Stomach (tissue), 9 donors: ENCODE measurements around the gene ABLIM3. TPM values are rescaled to one million over a fixed set of nuclear protein-coding genes. Genes with fewer than 3 reads are reported as not detected.

Source experiments
- DNase-seq, 2 donors: peaks; one replicate each; pipeline versions ENCODE4 v3.0.0 to v3.0.0-alpha.2; 2013 to 2019
- H3K27ac ChIP-seq, 5 donors: fragments of 200-600 bp in 4 of 5; sonication (generic) in 4 of 5; one replicate each; pipeline ENCODE4 v1.5.1; 2013 to 2019; ENCODE audit warnings: mild to moderate bottlenecking in 1 of 5, moderate library complexity in 1 of 5
- H3K27me3 ChIP-seq, 3 donors: fragments of 200-600 bp; sonication (generic); one replicate each; pipeline ENCODE4 v1.5.1; 2017 to 2019; ENCODE audit warnings: mixed run types in 1 of 3
- H3K36me3 ChIP-seq, 4 donors: fragments of 200-600 bp; sonication (generic); 1 replicate in 3 of 4; 2 replicates in 1 of 4; pipeline ENCODE4 v1.5.1; 2016 to 2019
- H3K4me1 ChIP-seq, 4 donors: fragments of 200-600 bp; sonication (generic); one replicate each; pipeline ENCODE4 v1.5.1; 2016 to 2019
- H3K4me3 ChIP-seq, 4 donors: fragments of 200-600 bp; sonication (generic) in 3 of 4; one replicate each; pipeline ENCODE4 v1.5.1; 2016 to 2019; ENCODE audit warnings: mild to moderate bottlenecking in 1 of 4
- H3K9me3 ChIP-seq, 4 donors: fragments of 200-600 bp; sonication (generic); one replicate each; pipeline ENCODE4 v1.5.1; 2016 to 2019
- EP300 ChIP-seq: sonication (generic); formaldehyde crosslinking; IDR thresholded peaks from one replicate; pipeline ENCODE4 v1.6.1; 2017; ENCODE audit warnings: antibody characterized with exemption
- POLR2A ChIP-seq, 4 donors: fragments of 450-650 bp; IDR thresholded peaks; one replicate each; pipeline ENCODE4 v1.6.1; 2016; ENCODE audit warnings: antibody characterized with exemption in 4 of 4, control low read depth in 2 of 4, mild to moderate bottlenecking in 1 of 4, moderate library complexity in 1 of 4
- POLR2AphosphoS5 ChIP-seq, 3 donors: sonication (generic); formaldehyde crosslinking; IDR thresholded peaks; one replicate each; pipeline ENCODE4 v1.6.1; 2016; ENCODE audit warnings: antibody characterized with exemption in 3 of 3
- WGBS, 5 donors: extraction: QIAGEN DNeasy Blood & Tissue Kit in 3 of 5; methylation state at CpG; one replicate each; pipeline versions ENCODE4 v1.1.5 to v1.1.7; 2013 to 2018; 5-methylcytosine and 5-hydroxymethylcytosine counted together
- intact Hi-C: fragments of 100-400 bp; cut with DNase I; formaldehyde crosslinking; loops from one replicate; pipeline ENCODE4 v1.15.1; 2023; ENCODE audit warnings: low total_unique reads
- polyA plus RNA-seq, 3 donors: library from polyadenylated mRNA; stranded (reverse); fragments of 200-250 nt; gene quantifications; one replicate each; pipeline ENCODE4 v1.2.3, GENCODE V29; 2013
- total RNA-seq, 5 donors: library from RNA; depleted of rRNA; stranded (reverse); fragments of >200 nt; gene quantifications; one replicate each; pipeline versions ENCODE4 v1.1.0 to v1.2.3, GENCODE V29; 2014 to 2016
- TF ChIP-seq, protein P1 (sequence below), 7 experiments: fragments of 450-650 bp in 4 of 7; fragments of 200-600 bp in 3 of 7; sonication (generic) in 3 of 7; IDR thresholded peaks; one replicate each; pipeline ENCODE4 v1.5.1; 2016 to 2019; ENCODE audit warnings: antibody characterized with exemption in 7 of 7, control low read depth in 2 of 7, mild to moderate bottlenecking in 1 of 7
- donor health status: healthy with polysubstance abuse.
- donor health status: Bipolar disorder and iron deficiency.
- donor health status: healthy.

ABLIM3 gene
- total and polyA plus RNA-seq, 8 donors, result 4.6 to 21.4 (median 10.3) TPM

DNA sequence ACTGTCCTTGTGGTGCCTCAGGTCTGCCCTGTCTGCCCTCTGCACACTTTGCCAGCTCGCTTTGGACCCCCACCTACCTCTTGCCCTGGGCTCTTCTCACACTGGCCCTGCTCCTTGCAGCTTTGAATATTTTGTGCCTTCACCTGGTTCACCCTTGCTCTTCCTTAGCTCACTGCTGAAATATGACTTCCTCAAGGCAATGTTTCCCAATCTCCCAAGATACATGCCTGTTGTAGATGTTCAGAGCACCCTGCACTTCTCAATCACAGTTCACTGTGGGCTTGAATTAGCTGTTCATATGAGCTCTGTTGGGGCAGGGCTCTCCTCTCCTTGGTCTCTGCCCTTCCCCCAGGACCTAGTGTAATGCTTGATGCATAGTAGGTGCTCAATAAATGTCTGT, 138.4 kb downstream of the ABLIM3 start:
- no peak overlapping the region for H3K4me3 ChIP-seq
- DNase-seq, result no peak
- H3K27me3 ChIP-seq, result no peaks in the 10 kb centered on the region
- peaks cover 0 to 6% (median 2%) of the 10 kb centered on the region in 4 donors for H3K4me1 ChIP-seq
- intact Hi-C loops, result no loop called here
- no peaks in the 10 kb centered on the region for H3K36me3 ChIP-seq
- H3K27ac ChIP-seq, result no peak overlapping the region
- 44 to 88% (median 71%) methylated on average over 1 of the region's 1 CpG for WGBS, 5 donors
- no peaks in the 10 kb centered on the region for H3K9me3 ChIP-seq
- TF ChIP-seq, protein P1, sequence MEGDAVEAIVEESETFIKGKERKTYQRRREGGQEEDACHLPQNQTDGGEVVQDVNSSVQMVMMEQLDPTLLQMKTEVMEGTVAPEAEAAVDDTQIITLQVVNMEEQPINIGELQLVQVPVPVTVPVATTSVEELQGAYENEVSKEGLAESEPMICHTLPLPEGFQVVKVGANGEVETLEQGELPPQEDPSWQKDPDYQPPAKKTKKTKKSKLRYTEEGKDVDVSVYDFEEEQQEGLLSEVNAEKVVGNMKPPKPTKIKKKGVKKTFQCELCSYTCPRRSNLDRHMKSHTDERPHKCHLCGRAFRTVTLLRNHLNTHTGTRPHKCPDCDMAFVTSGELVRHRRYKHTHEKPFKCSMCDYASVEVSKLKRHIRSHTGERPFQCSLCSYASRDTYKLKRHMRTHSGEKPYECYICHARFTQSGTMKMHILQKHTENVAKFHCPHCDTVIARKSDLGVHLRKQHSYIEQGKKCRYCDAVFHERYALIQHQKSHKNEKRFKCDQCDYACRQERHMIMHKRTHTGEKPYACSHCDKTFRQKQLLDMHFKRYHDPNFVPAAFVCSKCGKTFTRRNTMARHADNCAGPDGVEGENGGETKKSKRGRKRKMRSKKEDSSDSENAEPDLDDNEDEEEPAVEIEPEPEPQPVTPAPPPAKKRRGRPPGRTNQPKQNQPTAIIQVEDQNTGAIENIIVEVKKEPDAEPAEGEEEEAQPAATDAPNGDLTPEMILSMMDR (IDR thresholded peaks at IDR 0.05), result no peak
- TF ChIP-seq POLR2A (IDR thresholded peaks at IDR 0.05) (no peak), EP300 (no peak), POLR2AphosphoS5 (IDR thresholded peaks at IDR 0.05) (no peak)

DNA sequence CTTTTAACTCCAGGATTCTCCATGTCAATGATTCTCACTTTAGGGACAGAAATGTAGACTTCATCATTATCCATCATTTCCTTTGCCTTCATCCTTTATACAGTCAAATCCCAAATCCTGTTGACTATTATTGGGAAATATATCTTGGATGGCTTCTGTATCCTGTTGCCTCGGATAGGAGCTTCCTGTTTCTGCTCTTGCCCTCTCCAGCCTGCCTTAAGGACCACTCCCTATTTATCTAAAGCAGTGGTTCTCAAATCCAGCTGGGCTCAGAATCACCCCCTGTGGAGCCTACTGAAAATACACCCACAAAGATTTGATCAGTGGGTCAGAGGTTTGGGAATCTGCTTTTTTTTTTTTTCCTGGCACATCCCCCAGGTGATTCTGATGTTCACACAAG, 138.8 kb downstream of the ABLIM3 start:
- H3K9me3 ChIP-seq, result no peaks in the 10 kb centered on the region
- no peak for TF ChIP-seq EP300
- TF ChIP-seq, protein P1 (IDR thresholded peaks at IDR 0.05), result no peak
- TF ChIP-seq POLR2AphosphoS5 (IDR thresholded peaks at IDR 0.05), result no peak
- no peak for TF ChIP-seq POLR2A (IDR thresholded peaks at IDR 0.05)
- WGBS, 5 donors, result 10 to 35% (median 25%) methylated on average over 1 of the region's 1 CpG
- intact Hi-C loops, result no loop called here
- H3K27ac ChIP-seq, result no peak overlapping the region
- no peaks in the 10 kb centered on the region for H3K36me3 ChIP-seq
- peaks cover 0 to 6% (median 2%) of the 10 kb centered on the region in 4 donors for H3K4me1 ChIP-seq
- no peak overlapping the region for H3K4me3 ChIP-seq
- no peak for DNase-seq
- no peaks in the 10 kb centered on the region for H3K27me3 ChIP-seq

DNA sequence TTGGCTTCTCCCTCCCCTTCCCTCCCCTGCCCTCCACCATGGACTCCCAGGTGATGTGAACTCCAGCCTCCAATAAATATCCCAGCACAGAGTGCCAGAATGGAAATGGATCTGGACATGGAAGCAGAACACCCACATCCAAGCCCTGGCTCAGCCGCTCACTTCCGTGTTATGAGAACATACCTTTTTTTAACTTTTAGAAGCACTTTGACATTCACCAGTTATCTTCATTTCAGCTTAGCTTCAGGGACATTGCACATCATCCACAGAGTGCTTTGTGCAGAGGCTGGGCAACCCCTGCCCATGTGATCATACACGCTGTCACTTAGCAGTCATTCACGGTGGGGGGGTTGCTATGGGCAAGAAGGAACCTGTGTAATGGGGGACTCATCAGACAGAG, 139.5 kb downstream of the ABLIM3 start:
- H3K27ac ChIP-seq, result no peak overlapping the region
- H3K9me3 ChIP-seq, result no peaks in the 10 kb centered on the region
- intact Hi-C loops, result no loop called here
- H3K27me3 ChIP-seq, result no peaks in the 10 kb centered on the region
- H3K4me3 ChIP-seq, result no peak overlapping the region
- TF ChIP-seq POLR2AphosphoS5 (IDR thresholded peaks at IDR 0.05) (no peak), EP300 (no peak), POLR2A (IDR thresholded peaks at IDR 0.05) (no peak)
- TF ChIP-seq, protein P1 (IDR thresholded peaks at IDR 0.05), result no peak
- 84 to 93% (median 89%) methylated on average over 4 of the region's 4 CpGs for WGBS, 5 donors
- peaks cover 0 to 6% (median 2%) of the 10 kb centered on the region in 4 donors for H3K4me1 ChIP-seq
- no peak for DNase-seq
- no peaks in the 10 kb centered on the region for H3K36me3 ChIP-seq

DNA sequence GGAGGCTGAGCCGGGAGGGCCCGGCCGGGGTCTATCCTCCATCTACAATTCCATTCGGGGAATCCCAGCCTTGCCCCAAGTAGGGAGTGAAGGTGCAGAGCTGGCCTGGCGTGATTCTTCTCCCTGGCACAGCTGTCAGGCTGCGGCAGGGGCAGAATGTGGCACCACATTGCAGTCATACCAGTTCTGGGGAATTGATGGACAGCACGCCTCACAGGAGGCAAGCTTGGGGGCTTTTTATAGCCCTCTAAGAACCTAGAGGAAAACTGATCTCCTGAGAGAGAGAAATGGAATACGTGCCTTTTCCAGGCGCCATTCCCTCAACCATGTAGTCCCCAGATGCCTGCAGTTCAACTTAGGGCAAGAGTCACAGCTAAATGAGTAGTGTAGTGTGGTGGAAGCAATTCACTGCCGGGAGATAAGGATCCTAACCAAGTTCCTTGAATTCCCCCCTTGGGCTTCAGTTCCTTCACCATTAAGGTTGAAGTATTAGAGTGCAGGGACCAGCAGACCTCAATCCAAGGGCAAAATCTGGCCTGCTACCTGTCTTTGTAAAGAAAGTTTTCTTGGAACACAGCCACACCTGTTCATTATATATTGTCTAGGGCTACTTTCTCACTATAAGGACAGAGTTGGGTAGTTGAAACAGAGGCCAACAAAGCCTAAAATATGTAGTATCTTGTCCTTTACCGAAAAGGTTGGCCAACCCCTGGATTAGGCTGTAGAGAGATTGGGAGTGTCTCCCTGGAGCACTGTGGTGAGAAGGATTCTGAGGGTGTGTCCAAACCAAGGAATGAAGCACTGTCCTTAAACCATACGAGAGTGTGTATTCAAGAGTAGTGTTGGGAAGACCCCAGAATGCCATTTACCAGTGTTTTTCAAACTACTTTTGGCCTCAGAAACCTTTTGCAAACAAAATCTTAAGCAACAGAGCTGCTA, 141.0 kb downstream of the ABLIM3 start:
- H3K4me1 ChIP-seq, result peaks cover 0 to 6% (median 2%) of the 10 kb centered on the region in 4 donors
- no peaks in the 10 kb centered on the region for H3K9me3 ChIP-seq
- H3K27me3 ChIP-seq, result no peaks in the 10 kb centered on the region
- no peaks in the 10 kb centered on the region for H3K36me3 ChIP-seq
- DNase-seq, result no peak
- intact Hi-C loops, result no loop called here
- H3K4me3 ChIP-seq, result no peak overlapping the region
- no peak overlapping the region for H3K27ac ChIP-seq
- TF ChIP-seq POLR2A (IDR thresholded peaks at IDR 0.05) (no peak), POLR2AphosphoS5 (IDR thresholded peaks at IDR 0.05) (no peak), EP300 (no peak)
- TF ChIP-seq, protein P1 (IDR thresholded peaks at IDR 0.05), result no peak
- 83 to 89% (median 85%) methylated on average over 10 to 12 of the region's 12 CpGs for WGBS, 5 donors
